GM18507 (cell line): ENCODE results near the gene RNF215.
"Not testable (repeated sequence)": the region's sequence is repeated elsewhere in the genome, so short reads cannot be mapped to it uniquely, and the experiment has no call there.

Experiments
- DNase-seq: peaks from one replicate; pipeline ENCODE4 v3.0.0; 2011; ENCODE audit warnings: low read depth; ENCODE audit not compliant: insufficient read length; ENCODE audit errors: extremely low spot score
- FAIRE-seq: peaks from 2 replicates; lab custom pipeline; 2011; peaks lifted over from hg19 to GRCh38; lab: Jason Lieb, UNC

Gene RNF215

GRCh38 chr22:30422481-30423300 is 35.5 kb upstream of the RNF215 start:
- no peak for DNase-seq
- FAIRE-seq = no peak

GRCh38 chr22:30421695-30422480 is 34.7 kb upstream of the RNF215 start:
- no peak for FAIRE-seq

GRCh38 chr22:30420347-30421125 is 33.3 kb upstream of the RNF215 start:
- DNase-seq (no peak), FAIRE-seq (no peak)

More at GRCh38 chr22:30421695-30422480, 34.7 kb upstream of the RNF215 start:
- no peak for DNase-seq

- DNase-seq = no peak
Observed at GRCh38 chr22:30416837-30417236, 29.6 kb upstream of the RNF215 start.

GRCh38 chr22:30416403-30416802 is 29.2 kb upstream of the RNF215 start:
- FAIRE-seq (no peak), DNase-seq (no peak)

More at GRCh38 chr22:30416837-30417236, 29.6 kb upstream of the RNF215 start:
- no peak for FAIRE-seq

- FAIRE-seq (no peak), DNase-seq (no peak)
Observed at GRCh38 chr22:30414525-30415047, 27.4 kb upstream of the RNF215 start.

GRCh38 chr22:30413745-30414524 is 26.7 kb upstream of the RNF215 start:
- FAIRE-seq (no peak), DNase-seq (no peak)

- no peak for FAIRE-seq
- DNase-seq = no peak
Observed at GRCh38 chr22:30413001-30413400, 25.8 kb upstream of the RNF215 start.

GRCh38 chr22:30411780-30412179 is 24.6 kb upstream of the RNF215 start:
- FAIRE-seq = no peak
- DNase-seq = no peak

GRCh38 chr22:30408388-30409102 is 21.3 kb upstream of the RNF215 start:
- DNase-seq (no peak), FAIRE-seq (no peak)

- no peak for DNase-seq
- no peak for FAIRE-seq
Observed at GRCh38 chr22:30406400-30406799, 19.2 kb upstream of the RNF215 start.

GRCh38 chr22:30405731-30406130 is 18.5 kb upstream of the RNF215 start:
- FAIRE-seq (no peak), DNase-seq (no peak)

- DNase-seq = no peak
- FAIRE-seq = no peak
Observed at GRCh38 chr22:30404307-30404706, 17.1 kb upstream of the RNF215 start.

- DNase-seq, FAIRE-seq: not testable (repeated sequence)
Observed at GRCh38 chr22:30402766-30403104, 15.5 kb upstream of the RNF215 start.

- DNase-seq = no peak
- no peak for FAIRE-seq
Observed at GRCh38 chr22:30402028-30402765, 15.0 kb upstream of the RNF215 start.

GRCh38 chr22:30401024-30401423 is 13.8 kb upstream of the RNF215 start:
- not testable (repeated sequence) for FAIRE-seq, DNase-seq

- no peak for FAIRE-seq
- no peak for DNase-seq
Observed at GRCh38 chr22:30400159-30400558, 12.9 kb upstream of the RNF215 start.

GRCh38 chr22:30399718-30400117 is 12.5 kb upstream of the RNF215 start:
- no peak for FAIRE-seq
- DNase-seq = no peak
